ENCODE data around the gene ZNF568.

GRCh38 chr19:37012093-37012745 is 96.1 kb downstream of the ZNF568 start:
- no peak for TF ChIP-seq CTCF (IDR thresholded peaks at IDR 0.05)
- no peak for TF ChIP-seq POLR2A (IDR thresholded peaks at IDR 0.05)
